Measurements from ENCODE around the gene TRAF7. TPM values are rescaled to one million over a fixed set of nuclear protein-coding genes. Genes with fewer than 3 reads are reported as not detected.

TRAF7 gene
- total and polyA plus RNA-seq, 2 of the 13 experiments (the other 11 are each of a cell fraction or from before 2014, with no cell fraction given) = 47.9 to 65.6 TPM

GRCh38 chr16:2150418-2151187 lies 5.0 kb upstream of the TRAF7 start (continued):
- TF ChIP-seq CTCF (CRISPR knock-in tag; IDR thresholded peaks at IDR 0.05) (peak; percentile 49; the same call in 1 of the 2 replicates), RERE (CRISPR knock-in tag; IDR thresholded peaks at IDR 0.05; ENCODE audit: low read depth) (no peak), SAP130 (CRISPR knock-in tag; IDR thresholded peaks at IDR 0.05; ENCODE audit: low read depth) (peak; percentile 15; the same call in 1 of the 2 replicates), PAF1 (CRISPR knock-in tag; IDR thresholded peaks at IDR 0.05) (peak; percentile 15; the same call in 1 of the 2 replicates), TBX2 (CRISPR knock-in tag; IDR thresholded peaks at IDR 0.05; ENCODE audit: borderline replicate concordance) (no peak), TEF (CRISPR knock-in tag; IDR thresholded peaks at IDR 0.05) (no peak), HNF4A (CRISPR knock-in tag; IDR thresholded peaks at IDR 0.05) (no peak; the same call in 1 of the 2 replicates), HNRNPK (IDR thresholded peaks at IDR 0.05; ENCODE audit: low read depth, low read length, poor library complexity, severe bottlenecking) (no peak), HOXA3 (CRISPR knock-in tag; IDR thresholded peaks at IDR 0.05) (no peak), ZNF800 (CRISPR knock-in tag; IDR thresholded peaks at IDR 0.05) (no peak), MYC (CRISPR knock-in tag; IDR thresholded peaks at IDR 0.05; ENCODE audit: borderline replicate concordance) (peak; percentile 36; the same call in 1 of the 2 replicates), FOSL1 (CRISPR knock-in tag; IDR thresholded peaks at IDR 0.05; ENCODE audit: borderline replicate concordance) (no peak), HOXA9 (CRISPR knock-in tag; IDR thresholded peaks at IDR 0.05; ENCODE audit: borderline replicate concordance) (no peak), CHD2 (IDR thresholded peaks at IDR 0.05; ENCODE audit: low read depth, low read length) (0 out of 2 replicates have a peak, but pooled peaks have one; percentile 20), SOX6 (IDR thresholded peaks at IDR 0.05) (no peak), SOX6 (CRISPR knock-in tag; IDR thresholded peaks at IDR 0.05) (0 out of 2 replicates have a peak, but pooled peaks have one; percentile 10), PATZ1 (CRISPR knock-in tag; IDR thresholded peaks at IDR 0.05) (peak; percentile 65; the same call in 1 of the 2 replicates)
